Tibial nerve (tissue), 4 donors: ENCODE data around the gene BRSK2. TPM values are rescaled to one million over a fixed set of nuclear protein-coding genes. Genes with fewer than 3 reads are reported as not detected.

Source experiments
- DNase-seq, 2 donors: peaks; one replicate each; pipeline ENCODE4 v3.0.0-alpha.2; 2019; ENCODE audit warnings: low spot score in 2 of 2
- H3K27ac ChIP-seq, 4 donors: fragments of 200-600 bp; sonication (generic) in 3 of 4; one replicate each; pipeline ENCODE4 v1.5.1; 2017 to 2019; ENCODE audit warnings: mild to moderate bottlenecking in 1 of 4
- H3K27me3 ChIP-seq, 2 donors: fragments of 200-600 bp; sonication (generic) in 1 of 2; one replicate each; pipeline versions ENCODE4 v1.5.1 to v1.6.0; 2017 to 2019
- H3K36me3 ChIP-seq, 3 donors: fragments of 200-600 bp; sonication (generic); one replicate each; pipeline ENCODE4 v1.5.1; 2018 to 2019
- H3K4me1 ChIP-seq, 4 donors: fragments of 200-600 bp; sonication (generic) in 3 of 4; one replicate each; pipeline ENCODE4 v1.5.1; 2017 to 2019
- H3K4me3 ChIP-seq, 4 donors: fragments of 200-600 bp; sonication (generic) in 3 of 4; one replicate each; pipeline ENCODE4 v1.5.1; 2017 to 2019; ENCODE audit warnings: mild to moderate bottlenecking in 1 of 4, moderate library complexity in 1 of 4
- H3K9me3 ChIP-seq, 4 donors: fragments of 200-600 bp; sonication (generic) in 3 of 4; one replicate each; pipeline ENCODE4 v1.5.1; 2017 to 2019
- CTCF ChIP-seq, 5 experiments: fragments of 200-600 bp in 3 of 5; fragments of 450-650 bp in 2 of 5; sonication (generic) in 3 of 5; IDR thresholded peaks; one replicate each; pipeline ENCODE4 v1.5.1; 2016 to 2019; ENCODE audit warnings: antibody characterized with exemption in 5 of 5, mild to moderate bottlenecking in 3 of 5, moderate library complexity in 2 of 5
- EP300 ChIP-seq, 2 donors: sonication (generic); formaldehyde crosslinking; IDR thresholded peaks; one replicate each; pipeline ENCODE4 v1.6.1; 2017; ENCODE audit warnings: antibody characterized with exemption in 2 of 2, mild to moderate bottlenecking in 1 of 2
- POLR2A ChIP-seq, 2 donors: fragments of 450-650 bp; IDR thresholded peaks; one replicate each; pipeline ENCODE4 v1.6.1; 2017; ENCODE audit warnings: antibody characterized with exemption in 2 of 2, mild to moderate bottlenecking in 2 of 2, moderate library complexity in 2 of 2
- WGBS, 2 donors: methylation state at CpG; one replicate each; pipeline ENCODE4 v1.1.5; 2018; 5-methylcytosine and 5-hydroxymethylcytosine counted together
- total RNA-seq, 4 donors: library from RNA; depleted of rRNA; stranded (reverse); fragments of >200 nt; gene quantifications; one replicate each; pipeline ENCODE4 v1.1.0, GENCODE V29; 2016

The BRSK2 gene
- total RNA-seq, 4 donors from 2014 or later = 2.4 to 7.8 (median 4.6) TPM

- 72 to 80% methylated on average over 11 of the region's 11 CpGs for WGBS, 2 donors
- Histone ChIP-seq H3K27me3 (no peaks in the 10 kb centered on the region), H3K27ac (peak overlapping the region in 1 of 4 donors; percentile 77), H3K36me3 (no peaks in the 10 kb centered on the region), H3K4me1 (peaks cover 0 to 89% (median 43%) of the 10 kb centered on the region in 4 donors), H3K4me3 (no peak overlapping the region), H3K9me3 (no peaks in the 10 kb centered on the region)
- TF ChIP-seq CTCF (IDR thresholded peaks at IDR 0.05) (no peak), POLR2A (IDR thresholded peaks at IDR 0.05) (no peak), EP300 (IDR thresholded peaks at IDR 0.05) (no peak)
- no peak for DNase-seq
Measured at GRCh38 chr11:1510928-1511327, 121.2 kb downstream of the BRSK2 start.

DNA sequence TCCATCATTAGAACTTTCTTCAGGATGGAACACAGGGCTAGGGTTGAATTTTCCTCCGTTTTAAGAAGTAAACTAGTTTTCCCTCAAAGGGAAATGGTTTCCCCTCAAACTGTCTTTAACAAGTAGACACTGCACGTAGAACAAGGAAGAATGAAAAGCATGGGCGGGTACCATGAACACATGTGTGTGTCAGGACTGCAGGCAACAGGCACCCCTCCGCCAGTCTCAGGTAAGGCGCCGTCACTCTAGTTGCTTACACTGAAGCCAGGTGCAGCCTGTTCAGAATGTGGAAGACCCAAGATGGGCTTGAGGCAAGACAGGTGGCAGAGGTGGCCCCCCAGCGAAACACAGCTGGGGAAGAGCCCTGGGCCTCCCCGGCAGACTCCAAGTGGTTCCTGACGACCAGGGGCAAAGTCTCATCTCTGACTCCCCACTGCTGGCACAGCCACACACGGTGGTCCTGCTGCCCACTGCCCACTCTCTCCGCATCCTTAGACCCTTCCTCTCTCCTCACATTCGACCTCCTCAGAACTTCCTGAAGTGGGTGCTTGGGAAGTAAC, 122.3 kb downstream of the BRSK2 start:
- Histone ChIP-seq H3K4me1 (peaks cover 0 to 90% (median 36%) of the 10 kb centered on the region in 4 donors), H3K27me3 (no peaks in the 10 kb centered on the region), H3K9me3 (no peaks in the 10 kb centered on the region), H3K27ac (peak overlapping the region in 1 of 4 donors; percentile 77), H3K4me3 (no peak overlapping the region), H3K36me3 (no peaks in the 10 kb centered on the region)
- 78 to 80% methylated on average over 12 of the region's 12 CpGs for WGBS, 2 donors
- TF ChIP-seq EP300 (IDR thresholded peaks at IDR 0.05) (no peak), CTCF (IDR thresholded peaks at IDR 0.05) (no peak)
- DNase-seq = no peak

Other genes starting within 250 kb of the BRSK2 start
- gene MUC5AC, start 232.0 kb upstream of the BRSK2 start, total RNA-seq = not detected
- under 1 TPM in 2 of 4 donors, not detected in 2; under 0.01 to 0.22 TPM for gene MUC5B, start 166.9 kb upstream of the BRSK2 start, total RNA-seq
- gene TOLLIP, start 80.3 kb upstream of the BRSK2 start, total RNA-seq = 10 to 100 TPM; 50.9 to 89.0 (median 54.9) TPM
- 10 to 100 TPM; 42.3 to 55.1 (median 46.9) TPM for gene MOB2, start 96.8 kb downstream of the BRSK2 start, total RNA-seq
- 10 to 100 TPM in 1 of 4 donors, 1 to 10 TPM in 3; 1.9 to 10.8 (median 3.4) TPM for gene DUSP8, start 182.3 kb downstream of the BRSK2 start, total RNA-seq
- not detected for gene KRTAP5-1, start 195.3 kb downstream of the BRSK2 start, total RNA-seq
- not detected for gene KRTAP5-2, start 208.4 kb downstream of the BRSK2 start, total RNA-seq
- not detected for gene KRTAP5-3, start 218.5 kb downstream of the BRSK2 start, total RNA-seq
- not detected for gene KRTAP5-4, start 232.2 kb downstream of the BRSK2 start, total RNA-seq
- gene KRTAP5-5, start 239.8 kb downstream of the BRSK2 start, total RNA-seq = not detected